RPMI7951 (cell line): ENCODE results near the gene OR10G3. TPM values are rescaled to one million over a fixed set of nuclear protein-coding genes. Genes with fewer than 3 reads are reported as not detected.
A peak's percentile ranks its signal among the peaks of the same experiment; 100 is the strongest.
"Not testable (repeated sequence)": the region's sequence is repeated elsewhere in the genome, so short reads cannot be mapped to it uniquely, and the experiment has no call there.

Experiments
- DNase-seq: peaks from one replicate; pipeline ENCODE4 v3.0.0-alpha.2; 2012; ENCODE audit warnings: low read depth
- total RNA-seq: library from RNA; depleted of rRNA; stranded (reverse); fragments of >200 nt; shearing (Covaris generic); gene quantifications from 2 replicates; pipeline ENCODE4 v1.2.3, GENCODE V29; 2014; rRNA removed

The OR10G3 gene
- not detected in 2 replicates for total RNA-seq

- DNase-seq: no peak
These were observed at the start of gene OR10G3 for GRCh38 chr14:21579976-21580375. Gene OR10G3, minus strand, starts transcription at chr14:21580076. Its CDS starts 9,332 bp downstream, at chr14:21570744.

GRCh38 chr14:21626491-21627230, 46.8 kb upstream of the OR10G3 start:
- no peak for DNase-seq

- DNase-seq: no peak
These were observed 37.7 kb upstream of the OR10G3 start for GRCh38 chr14:21617614-21618013.

- DNase-seq: no peak
These were observed 34.4 kb upstream of the OR10G3 start for GRCh38 chr14:21614240-21614639.

- peak; percentile 1 for DNase-seq
These were observed 32.4 kb upstream of the OR10G3 start for GRCh38 chr14:21612324-21612723.

- not testable (repeated sequence) for DNase-seq
These were observed 22.3 kb upstream of the OR10G3 start for GRCh38 chr14:21602181-21602580.

GRCh38 chr14:21589317-21589716, 9.4 kb upstream of the OR10G3 start:
- no peak for DNase-seq

- DNase-seq: peak; percentile 6
These were observed 4.2 kb downstream of the OR10G3 start for GRCh38 chr14:21575661-21576060.

GRCh38 chr14:21572604-21573003, 7.3 kb downstream of the OR10G3 start:
- DNase-seq: no peak

GRCh38 chr14:21558703-21559170, 21.1 kb downstream of the OR10G3 start:
- no peak for DNase-seq

GRCh38 chr14:21557084-21557901, 22.6 kb downstream of the OR10G3 start:
- DNase-seq: peak; percentile 75

- DNase-seq: no peak
These were observed 23.3 kb downstream of the OR10G3 start for GRCh38 chr14:21556378-21557083.

GRCh38 chr14:21553266-21553665, 26.6 kb downstream of the OR10G3 start:
- no peak for DNase-seq

- not testable (repeated sequence) for DNase-seq
These were observed 35.3 kb downstream of the OR10G3 start for GRCh38 chr14:21544588-21544987.

- no peak for DNase-seq
These were observed 35.9 kb downstream of the OR10G3 start for GRCh38 chr14:21543963-21544362.

- DNase-seq: no peak
These were observed 36.3 kb downstream of the OR10G3 start for GRCh38 chr14:21543521-21543960.

- no peak for DNase-seq
These were observed 38.3 kb downstream of the OR10G3 start for GRCh38 chr14:21541413-21542074.

- no peak for DNase-seq
These were observed 40.5 kb downstream of the OR10G3 start for GRCh38 chr14:21539189-21539940.

- no peak for DNase-seq
These were observed 42.8 kb downstream of the OR10G3 start for GRCh38 chr14:21537090-21537424.

- no peak for DNase-seq
These were observed 43.3 kb downstream of the OR10G3 start for GRCh38 chr14:21536418-21537089.
